Astrocyte of the spinal cord (primary cell): ENCODE measurements around the gene ABCC8.

ENCODE experiments used
- DNase-seq: peaks from one replicate; pipeline ENCODE4 v3.0.0; 2011; ENCODE audit warnings: low read depth, low spot score
- H3K4me3 ChIP-seq: 2 replicates; pipeline ENCODE4 v1.5.1; 2011; ENCODE audit warnings: low read depth, mild to moderate bottlenecking, low read length, moderate library complexity
- in situ Hi-C: cut with HindIII; loops from 2 replicates; pipeline ENCODE4 v1.10.0; 2017; ENCODE audit warnings: low sequenced_read_pairs
- TF ChIP-seq, protein P1 (sequence below): IDR thresholded peaks from 2 replicates; pipeline ENCODE4 v1.5.1; 2012; ENCODE audit warnings: low read depth, mild to moderate bottlenecking, low read length, inconsistent platforms

Gene ABCC8

DNA sequence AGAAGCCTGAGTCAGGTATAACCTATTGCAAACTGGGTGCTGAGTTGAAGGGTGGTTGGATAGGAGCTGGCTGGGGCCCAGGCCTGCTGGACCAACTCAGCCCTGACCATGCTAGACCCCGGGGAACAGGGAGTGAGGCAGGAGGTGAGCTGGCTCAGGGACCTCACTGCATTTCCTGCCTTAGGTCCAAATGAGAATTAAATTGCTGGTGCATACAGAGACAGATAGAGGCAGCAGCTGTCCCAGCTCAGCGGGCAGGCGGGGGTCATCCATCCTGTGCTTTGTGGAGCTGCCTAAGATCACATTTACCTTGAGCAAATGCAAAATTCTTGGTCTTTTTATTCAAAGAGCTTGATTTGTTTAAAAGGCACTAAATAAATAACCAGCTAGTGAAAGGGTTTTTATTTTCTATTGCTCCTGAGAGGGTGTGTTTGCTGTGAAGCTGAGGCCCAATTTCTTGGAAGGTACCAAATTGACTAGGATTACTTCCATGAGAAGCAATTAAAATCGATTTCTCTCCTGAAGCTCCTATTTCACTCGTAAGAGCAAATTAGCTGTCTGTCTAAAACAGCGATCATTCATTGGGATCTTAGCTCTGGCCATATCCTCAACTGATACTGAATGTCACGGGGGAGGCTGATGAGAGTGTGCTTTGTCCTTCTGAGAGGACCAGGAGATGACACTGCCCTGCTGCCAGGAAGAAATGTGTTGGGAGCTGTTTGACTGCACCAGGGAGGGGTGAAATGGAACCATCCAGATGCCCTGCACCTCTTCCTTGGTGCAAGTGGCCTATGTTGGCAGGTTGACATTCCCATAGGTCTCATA is 42.6 kb upstream of the ABCC8 start:
- no peak overlapping the region for H3K4me3 ChIP-seq
- in situ Hi-C loops: no loop called here
- DNase-seq: no peak
- TF ChIP-seq, protein P1, sequence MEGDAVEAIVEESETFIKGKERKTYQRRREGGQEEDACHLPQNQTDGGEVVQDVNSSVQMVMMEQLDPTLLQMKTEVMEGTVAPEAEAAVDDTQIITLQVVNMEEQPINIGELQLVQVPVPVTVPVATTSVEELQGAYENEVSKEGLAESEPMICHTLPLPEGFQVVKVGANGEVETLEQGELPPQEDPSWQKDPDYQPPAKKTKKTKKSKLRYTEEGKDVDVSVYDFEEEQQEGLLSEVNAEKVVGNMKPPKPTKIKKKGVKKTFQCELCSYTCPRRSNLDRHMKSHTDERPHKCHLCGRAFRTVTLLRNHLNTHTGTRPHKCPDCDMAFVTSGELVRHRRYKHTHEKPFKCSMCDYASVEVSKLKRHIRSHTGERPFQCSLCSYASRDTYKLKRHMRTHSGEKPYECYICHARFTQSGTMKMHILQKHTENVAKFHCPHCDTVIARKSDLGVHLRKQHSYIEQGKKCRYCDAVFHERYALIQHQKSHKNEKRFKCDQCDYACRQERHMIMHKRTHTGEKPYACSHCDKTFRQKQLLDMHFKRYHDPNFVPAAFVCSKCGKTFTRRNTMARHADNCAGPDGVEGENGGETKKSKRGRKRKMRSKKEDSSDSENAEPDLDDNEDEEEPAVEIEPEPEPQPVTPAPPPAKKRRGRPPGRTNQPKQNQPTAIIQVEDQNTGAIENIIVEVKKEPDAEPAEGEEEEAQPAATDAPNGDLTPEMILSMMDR: no peak

DNA sequence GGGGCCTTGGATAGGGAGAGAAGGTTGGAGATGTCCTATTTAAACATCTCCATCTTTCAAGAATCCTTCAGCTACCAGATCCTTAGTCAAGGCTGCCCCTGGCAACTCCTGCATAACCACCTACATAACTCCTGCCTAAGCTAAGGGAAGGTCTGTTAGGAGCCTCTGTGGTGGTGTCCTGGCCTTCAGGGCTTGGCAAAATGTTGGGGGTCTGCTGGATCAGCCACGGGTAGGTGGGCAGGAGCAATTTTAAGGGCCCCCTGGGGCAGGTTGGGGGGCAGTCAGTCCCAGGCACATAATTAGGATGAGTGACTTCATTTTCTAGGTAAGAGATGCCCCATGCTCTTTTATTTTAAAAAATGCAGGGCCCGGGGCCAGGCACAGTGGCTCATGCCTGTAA is 41.7 kb upstream of the ABCC8 start:
- H3K4me3 ChIP-seq: no peak overlapping the region
- no peak for DNase-seq
- TF ChIP-seq, protein P1: no peak
- in situ Hi-C loops: no loop called here

GRCh38 chr11:17517186-17517585 is 40.5 kb upstream of the ABCC8 start:
- in situ Hi-C loops: no loop called here
- TF ChIP-seq, protein P1: no peak
- no peak for DNase-seq
- no peak overlapping the region for H3K4me3 ChIP-seq

DNA sequence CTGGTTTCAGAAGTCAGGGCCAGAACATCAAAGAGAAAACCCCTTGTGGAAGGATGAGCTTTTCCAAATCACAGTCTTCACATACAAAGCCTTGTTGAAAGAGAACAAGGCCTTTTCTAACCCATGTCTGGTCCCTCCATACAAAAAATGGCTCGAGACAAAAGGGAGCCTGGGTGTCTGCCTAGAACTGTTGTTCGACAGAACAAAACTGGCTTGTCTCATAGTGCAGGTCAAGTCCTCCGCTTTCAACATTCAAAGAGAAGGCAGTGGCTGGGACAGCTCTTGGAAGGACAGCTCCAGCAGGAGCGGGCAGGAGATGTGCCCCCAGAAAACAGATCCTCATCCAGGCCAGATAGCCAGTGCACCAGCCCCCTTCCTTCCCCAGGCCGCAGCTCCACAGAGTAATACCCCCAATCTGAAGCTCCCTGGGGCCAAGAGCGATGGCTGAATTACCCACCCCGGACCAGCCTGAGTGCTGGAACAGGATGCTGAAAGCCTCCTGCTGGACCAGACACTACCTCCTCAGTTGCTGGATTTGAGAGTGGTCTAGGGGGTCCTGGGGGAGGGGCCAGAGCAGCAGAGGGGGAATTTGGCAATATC is 40.0 kb upstream of the ABCC8 start:
- no peak overlapping the region for H3K4me3 ChIP-seq
- TF ChIP-seq, protein P1: no peak
- in situ Hi-C loops: no loop called here
- DNase-seq: no peak

- TF ChIP-seq, protein P1: no peak
- DNase-seq: no peak
- in situ Hi-C loops: no loop called here
- H3K4me3 ChIP-seq: no peak overlapping the region
Measured at GRCh38 chr11:17515443-17516176, 39.0 kb upstream of the ABCC8 start.

- in situ Hi-C loops: no loop called here
- TF ChIP-seq, protein P1: no peak
- no peak overlapping the region for H3K4me3 ChIP-seq
- no peak for DNase-seq
Measured at GRCh38 chr11:17514476-17514875, 37.8 kb upstream of the ABCC8 start.
